Upper lobe of left lung (tissue), 6 donors: ENCODE measurements around the gene AMT. TPM values are rescaled to one million over a fixed set of nuclear protein-coding genes. Genes with fewer than 3 reads are reported as not detected.
A peak's percentile ranks its signal among the peaks of the same experiment; 100 is the strongest.

ENCODE experiments used
- ATAC-seq, 2 donors: fragments of 200-7000 bp; cut with Tn5 transposase; one replicate each; pipeline ENCODE4 v1.9.1; 2022; ENCODE audit warnings: mild to moderate bottlenecking in 2 of 2, moderate library complexity in 2 of 2; ENCODE audit not compliant: low FRiP score in 2 of 2
- DNase-seq, 2 donors: peaks; one replicate each; pipeline ENCODE4 v3.0.0-alpha.2; 2019 to 2020
- H3K27ac ChIP-seq, 4 donors: fragments of 200-600 bp; sonication (generic); one replicate each; pipeline ENCODE4 v1.5.1; 2016 to 2019
- H3K27me3 ChIP-seq, 4 donors: fragments of 200-600 bp; sonication (generic); one replicate each; pipeline ENCODE4 v1.5.1; 2017 to 2019
- H3K36me3 ChIP-seq, 4 donors: fragments of 200-600 bp; sonication (generic); one replicate each; pipeline ENCODE4 v1.5.1; 2016 to 2019
- H3K4me1 ChIP-seq, 4 donors: fragments of 200-600 bp; sonication (generic); one replicate each; pipeline ENCODE4 v1.5.1; 2018 to 2019
- H3K4me3 ChIP-seq, 4 donors: fragments of 200-600 bp; sonication (generic); one replicate each; pipeline ENCODE4 v1.5.1; 2017 to 2019; ENCODE audit warnings: mild to moderate bottlenecking in 2 of 4, moderate library complexity in 1 of 4
- H3K9me3 ChIP-seq, 4 donors: fragments of 200-600 bp; sonication (generic); one replicate each; pipeline ENCODE4 v1.5.1; 2018 to 2019
- CTCF ChIP-seq, 6 experiments: fragments of 450-650 bp in 4 of 6; fragments of 200-600 bp in 2 of 6; sonication (generic) in 2 of 6; IDR thresholded peaks; one replicate each; pipeline ENCODE4 v1.5.1; 2016 to 2019; ENCODE audit warnings: antibody characterized with exemption in 6 of 6
- EP300 ChIP-seq, 4 donors: sonication (generic); formaldehyde crosslinking; IDR thresholded peaks; one replicate each; pipeline ENCODE4 v1.5.1; 2017; ENCODE audit warnings: antibody characterized with exemption in 4 of 4, control low read depth in 2 of 4
- POLR2A ChIP-seq, 4 donors: fragments of 450-650 bp; IDR thresholded peaks; one replicate each; pipeline ENCODE4 v1.5.1; 2016 to 2017; ENCODE audit warnings: antibody characterized with exemption in 4 of 4, mild to moderate bottlenecking in 2 of 4
- POLR2AphosphoS5 ChIP-seq, 2 donors: sonication (generic); formaldehyde crosslinking; IDR thresholded peaks; one replicate each; pipeline ENCODE4 v1.5.1; 2017; ENCODE audit warnings: antibody characterized with exemption in 2 of 2
- WGBS, 2 donors: methylation state at CpG; one replicate each; pipeline ENCODE4 v1.1.5; 2017 to 2018; 5-methylcytosine and 5-hydroxymethylcytosine counted together
- total RNA-seq, 6 donors: library from RNA; depleted of rRNA in 4 of 6; stranded (reverse); fragments of >200 nt in 4 of 6; gene quantifications; one replicate each; pipeline versions ENCODE4 v1.1.0 to v1.2.1, GENCODE V29; 2016 to 2021
- donor health status: DM: no; HTN: no; CAD: no; lungs with moderate emphysema.
- donor health status: DM: no; HTN: yes; CAD: no; lungs with severe emphysema.

Gene AMT
- total RNA-seq, 6 donors from 2014 or later = 2.3 to 59.7 (median 11.4) TPM

- H3K36me3 ChIP-seq = no peaks in the 10 kb centered on the region
- no peak overlapping the region for H3K4me3 ChIP-seq
- TF ChIP-seq EP300 (IDR thresholded peaks at IDR 0.05) = no peak
- no peak for TF ChIP-seq POLR2A (IDR thresholded peaks at IDR 0.05)
- TF ChIP-seq CTCF (IDR thresholded peaks at IDR 0.05) = no peak
- no peak for TF ChIP-seq POLR2AphosphoS5 (IDR thresholded peaks at IDR 0.05)
- DNase-seq (no peak), ATAC-seq (no peak)
- H3K27ac ChIP-seq = no peak overlapping the region
- H3K4me1 ChIP-seq = peaks cover 6 to 17% (median 12%) of the 10 kb centered on the region in 4 donors
- no peaks in the 10 kb centered on the region for H3K9me3 ChIP-seq
- 94 to 98% methylated on average over 4 of the region's 4 CpGs for WGBS, 2 donors
- H3K27me3 ChIP-seq = no peaks in the 10 kb centered on the region
These were observed 31.3 kb upstream of the AMT start for GRCh38 chr3:49453621-49454020.

GRCh38 chr3:49445391-49445790 is 23.1 kb upstream of the AMT start:
- WGBS, 2 donors = 79 to 91% methylated on average over 5 of the region's 5 CpGs
- Histone ChIP-seq H3K36me3 (no peaks in the 10 kb centered on the region), H3K4me1 (peaks cover 10 to 20% (median 17%) of the 10 kb centered on the region in 4 donors), H3K4me3 (no peak overlapping the region), H3K27me3 (no peaks in the 10 kb centered on the region), H3K9me3 (no peaks in the 10 kb centered on the region), H3K27ac (peak overlapping the region in 2 of 4 donors; percentile 57 to 60)
- DNase-seq = no peak
- no peak for ATAC-seq
- TF ChIP-seq EP300 (IDR thresholded peaks at IDR 0.05) = no peak
- TF ChIP-seq POLR2AphosphoS5 (IDR thresholded peaks at IDR 0.05) = no peak
- TF ChIP-seq CTCF (IDR thresholded peaks at IDR 0.05) = no peak
- TF ChIP-seq POLR2A (IDR thresholded peaks at IDR 0.05) = no peak

GRCh38 chr3:49434731-49435130 is 12.5 kb upstream of the AMT start:
- no peak overlapping the region for H3K4me3 ChIP-seq
- no peaks in the 10 kb centered on the region for H3K9me3 ChIP-seq
- no peak for ATAC-seq
- no peak for TF ChIP-seq POLR2A (IDR thresholded peaks at IDR 0.05)
- TF ChIP-seq EP300 (IDR thresholded peaks at IDR 0.05) = no peak
- TF ChIP-seq POLR2AphosphoS5 (IDR thresholded peaks at IDR 0.05) = no peak
- TF ChIP-seq CTCF (IDR thresholded peaks at IDR 0.05) = no peak
- no peak overlapping the region for H3K27ac ChIP-seq
- no peaks in the 10 kb centered on the region for H3K27me3 ChIP-seq
- no peak for DNase-seq
- WGBS, 2 donors = 72 to 91% methylated on average over 5 of the region's 5 CpGs
- no peaks in the 10 kb centered on the region for H3K36me3 ChIP-seq
- peaks cover 0 to 5% (median 2%) of the 10 kb centered on the region in 4 donors for H3K4me1 ChIP-seq

GRCh38 chr3:49428752-49429080 is 6.4 kb upstream of the AMT start:
- Histone ChIP-seq H3K27ac (peak overlapping the region; percentile 86 to 91 (median 88)), H3K36me3 (peaks cover 0 to 19% (median 12%) of the 10 kb centered on the region in 4 donors), H3K9me3 (no peaks in the 10 kb centered on the region), H3K4me3 (peak overlapping the region; percentile 59 to 96 (median 69)), H3K27me3 (no peaks in the 10 kb centered on the region), H3K4me1 (peaks cover 0 to 16% (median 8%) of the 10 kb centered on the region in 4 donors)
- DNase-seq (no peak), ATAC-seq (peak in 1 of 2 donors; percentile 0)
- WGBS, 2 donors = 4 to 10% methylated on average over 9 of the region's 9 CpGs
- TF ChIP-seq POLR2AphosphoS5 (IDR thresholded peaks at IDR 0.05) (no peak), POLR2A (IDR thresholded peaks at IDR 0.05) (no peak)

GRCh38 chr3:49427586-49427985 is 5.3 kb upstream of the AMT start:
- no peak for ATAC-seq
- no peak for TF ChIP-seq POLR2A (IDR thresholded peaks at IDR 0.05)
- TF ChIP-seq CTCF (IDR thresholded peaks at IDR 0.05) = no peak
- no peak for TF ChIP-seq EP300 (IDR thresholded peaks at IDR 0.05)
- TF ChIP-seq POLR2AphosphoS5 (IDR thresholded peaks at IDR 0.05) = no peak
- 93 to 96% methylated on average over 2 of the region's 2 CpGs for WGBS, 2 donors

More at GRCh38 chr3:49427586-49427985, 5.3 kb upstream of the AMT start:
- Histone ChIP-seq H3K36me3 (peaks cover 0 to 19% (median 12%) of the 10 kb centered on the region in 4 donors), H3K27me3 (no peaks in the 10 kb centered on the region), H3K27ac (no peak overlapping the region), H3K4me1 (peaks cover 0 to 21% (median 8%) of the 10 kb centered on the region in 4 donors), H3K4me3 (no peak overlapping the region), H3K9me3 (no peaks in the 10 kb centered on the region)
- no peak for DNase-seq
